NT2/D1 (cell line): ENCODE measurements around the gene MYRF.

Experiments
- YY1 ChIP-seq: IDR thresholded peaks from 2 replicates; pipeline ENCODE4 v1.6.1; 2011; ENCODE audit not compliant: insufficient read length, insufficient read depth
- ZNF274 ChIP-seq: IDR thresholded peaks from 2 replicates; pipeline ENCODE4 v1.6.1; 2011; ENCODE audit warnings: mild to moderate bottlenecking, low read depth, low read length

- TF ChIP-seq ZNF274 (no peak), YY1 (no peak)
Measured at GRCh38 chr11:61814958-61815789, 62.7 kb downstream of the MYRF start.
